ENCODE results near the gene TMEM121B.

TMEM121B gene

GRCh38 chr22:17098379-17098819 lies 22.8 kb downstream of the TMEM121B start:
- in situ Hi-C loops (cut with MboI; ENCODE audit: low pct_unique_long_range_greater_than_20kb, low sequenced_read_pairs, unreplicated experiment) = no loop called here
- DNase-seq (ENCODE audit: low spot score) = no peak
- TF ChIP-seq CTCF (IDR thresholded peaks at IDR 0.05; ENCODE audit: extremely low read depth, insufficient read depth, missing control alignments) = no peak

GRCh38 chr22:17097701-17098100 lies 23.5 kb downstream of the TMEM121B start:
- no peak for TF ChIP-seq CTCF (IDR thresholded peaks at IDR 0.05; ENCODE audit: extremely low read depth, insufficient read depth, missing control alignments)
- in situ Hi-C loops (cut with MboI; ENCODE audit: low pct_unique_long_range_greater_than_20kb, low sequenced_read_pairs, unreplicated experiment) = no loop called here
- DNase-seq (ENCODE audit: low spot score) = no peak

- no peak for DNase-seq (ENCODE audit: low spot score)
- in situ Hi-C loops (cut with MboI; ENCODE audit: low pct_unique_long_range_greater_than_20kb, low sequenced_read_pairs, unreplicated experiment) = no loop called here
- no peak for TF ChIP-seq CTCF (IDR thresholded peaks at IDR 0.05; ENCODE audit: extremely low read depth, insufficient read depth, missing control alignments)
Measured at GRCh38 chr22:17097062-17097461, 24.1 kb downstream of the TMEM121B start.

- in situ Hi-C loops (cut with MboI; ENCODE audit: low pct_unique_long_range_greater_than_20kb, low sequenced_read_pairs, unreplicated experiment) = no loop called here
- no peak for DNase-seq (ENCODE audit: low spot score)
- no peak for TF ChIP-seq CTCF (IDR thresholded peaks at IDR 0.05; ENCODE audit: extremely low read depth, insufficient read depth, missing control alignments)
Measured at GRCh38 chr22:17096071-17096470, 25.1 kb downstream of the TMEM121B start.

GRCh38 chr22:17095538-17095937 lies 25.6 kb downstream of the TMEM121B start:
- TF ChIP-seq CTCF (IDR thresholded peaks at IDR 0.05; ENCODE audit: extremely low read depth, insufficient read depth, missing control alignments) = peak; percentile 8
- no peak for DNase-seq (ENCODE audit: low spot score)
- in situ Hi-C loops (cut with MboI; ENCODE audit: low pct_unique_long_range_greater_than_20kb, low sequenced_read_pairs, unreplicated experiment) = no loop called here

GRCh38 chr22:17093081-17093480 lies 28.1 kb downstream of the TMEM121B start:
- in situ Hi-C loops (cut with MboI; ENCODE audit: low pct_unique_long_range_greater_than_20kb, low sequenced_read_pairs, unreplicated experiment) = no loop called here
- TF ChIP-seq CTCF (IDR thresholded peaks at IDR 0.05; ENCODE audit: extremely low read depth, insufficient read depth, missing control alignments) = no peak
- DNase-seq (ENCODE audit: low spot score) = no peak

GRCh38 chr22:17091851-17092250 lies 29.3 kb downstream of the TMEM121B start:
- TF ChIP-seq CTCF (IDR thresholded peaks at IDR 0.05; ENCODE audit: extremely low read depth, insufficient read depth, missing control alignments) = no peak
- in situ Hi-C loops (cut with MboI; ENCODE audit: low pct_unique_long_range_greater_than_20kb, low sequenced_read_pairs, unreplicated experiment) = no loop called here
- no peak for DNase-seq (ENCODE audit: low spot score)
